HCT116 (cell line): Measurements from ENCODE around the gene PSMD10.

ENCODE experiments used
- EZH2phosphoT487 ChIP-seq: fragments of 200-600 bp; IDR thresholded peaks from 2 replicates; pipeline ENCODE4 v1.6.1; 2018; ENCODE audit warnings: antibody characterized with exemption, borderline replicate concordance
- JUND ChIP-seq: IDR thresholded peaks from 2 replicates; pipeline ENCODE4 v1.6.1; 2012
- POLR2A ChIP-seq: IDR thresholded peaks from 2 replicates; pipeline ENCODE4 v1.7.0; 2011; ENCODE audit warnings: borderline replicate concordance; ENCODE audit not compliant: insufficient read depth, insufficient read length; ENCODE audit errors: extremely low read depth
- POLR2AphosphoS5 ChIP-seq: IDR thresholded peaks from 2 replicates; pipeline ENCODE4 v1.6.1; 2011; ENCODE audit warnings: mild to moderate bottlenecking, low read depth, low read length, moderate library complexity
- SP1 ChIP-seq: IDR thresholded peaks from 2 replicates; pipeline ENCODE4 v1.6.1; 2012; ENCODE audit warnings: low read depth
- TF ChIP-seq, protein P1 (sequence below), 3 experiments: fragments of 200-600 bp in 1 of 3; sonication (generic) in 1 of 3; IDR thresholded peaks in 2 of 3; conservative IDR thresholded peaks in 1 of 3; 2 replicates each; pipeline ENCODE4 v1.5.1; 2012 to 2017; ENCODE audit warnings: low read depth in 2 of 3, low read length in 2 of 3, antibody characterized with exemption in 1 of 3, borderline replicate concordance in 1 of 3, control low read depth in 1 of 3, mild to moderate bottlenecking in 1 of 3, mixed read lengths in 1 of 3, mixed run types in 1 of 3, moderate library complexity in 1 of 3; ENCODE audit not compliant: insufficient read depth in 1 of 3
- TF ChIP-seq, protein P2 (sequence below): IDR thresholded peaks from 2 replicates; pipeline ENCODE4 v1.6.1; 2012; ENCODE audit warnings: low read depth
- TF ChIP-seq, protein P3 (sequence below): IDR thresholded peaks from 2 replicates; pipeline ENCODE4 v1.6.1; 2012

DNA sequence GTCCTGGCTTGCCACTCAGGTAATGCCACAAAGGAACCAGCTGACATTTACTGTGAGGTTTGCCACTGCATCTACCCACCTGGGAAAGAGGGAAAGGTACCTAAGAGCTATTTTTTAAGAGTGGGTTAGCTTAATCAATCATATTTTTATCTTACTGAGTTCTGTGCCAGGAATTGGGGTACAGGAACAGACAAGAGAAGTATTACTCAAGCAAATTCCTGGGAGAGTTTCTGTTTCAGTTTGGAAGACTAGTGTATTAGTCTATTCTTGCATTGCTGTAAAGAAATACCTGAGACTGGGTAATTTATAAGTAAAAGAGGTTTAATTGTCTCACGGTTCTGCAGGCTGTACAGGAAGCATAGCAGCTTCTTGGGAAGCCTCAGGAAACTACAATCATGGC is 23.2 kb downstream of the PSMD10 start:
- TF ChIP-seq SP1, result no peak
- TF ChIP-seq, protein P1, sequence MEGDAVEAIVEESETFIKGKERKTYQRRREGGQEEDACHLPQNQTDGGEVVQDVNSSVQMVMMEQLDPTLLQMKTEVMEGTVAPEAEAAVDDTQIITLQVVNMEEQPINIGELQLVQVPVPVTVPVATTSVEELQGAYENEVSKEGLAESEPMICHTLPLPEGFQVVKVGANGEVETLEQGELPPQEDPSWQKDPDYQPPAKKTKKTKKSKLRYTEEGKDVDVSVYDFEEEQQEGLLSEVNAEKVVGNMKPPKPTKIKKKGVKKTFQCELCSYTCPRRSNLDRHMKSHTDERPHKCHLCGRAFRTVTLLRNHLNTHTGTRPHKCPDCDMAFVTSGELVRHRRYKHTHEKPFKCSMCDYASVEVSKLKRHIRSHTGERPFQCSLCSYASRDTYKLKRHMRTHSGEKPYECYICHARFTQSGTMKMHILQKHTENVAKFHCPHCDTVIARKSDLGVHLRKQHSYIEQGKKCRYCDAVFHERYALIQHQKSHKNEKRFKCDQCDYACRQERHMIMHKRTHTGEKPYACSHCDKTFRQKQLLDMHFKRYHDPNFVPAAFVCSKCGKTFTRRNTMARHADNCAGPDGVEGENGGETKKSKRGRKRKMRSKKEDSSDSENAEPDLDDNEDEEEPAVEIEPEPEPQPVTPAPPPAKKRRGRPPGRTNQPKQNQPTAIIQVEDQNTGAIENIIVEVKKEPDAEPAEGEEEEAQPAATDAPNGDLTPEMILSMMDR (IDR thresholded peaks at IDR 0.05 in 2 of 3, conservative IDR thresholded peaks at IDR 0.05 in 1 of 3; ENCODE audit: borderline replicate concordance in 1 of 3, insufficient read depth in 1 of 3, low read depth in 2 of 3, low read length in 2 of 3), result no peak
- TF ChIP-seq EZH2phosphoT487, result no peak
- TF ChIP-seq POLR2A, result no peak
- TF ChIP-seq POLR2AphosphoS5, result no peak
- TF ChIP-seq JUND, result no peak
- TF ChIP-seq, protein P2, sequence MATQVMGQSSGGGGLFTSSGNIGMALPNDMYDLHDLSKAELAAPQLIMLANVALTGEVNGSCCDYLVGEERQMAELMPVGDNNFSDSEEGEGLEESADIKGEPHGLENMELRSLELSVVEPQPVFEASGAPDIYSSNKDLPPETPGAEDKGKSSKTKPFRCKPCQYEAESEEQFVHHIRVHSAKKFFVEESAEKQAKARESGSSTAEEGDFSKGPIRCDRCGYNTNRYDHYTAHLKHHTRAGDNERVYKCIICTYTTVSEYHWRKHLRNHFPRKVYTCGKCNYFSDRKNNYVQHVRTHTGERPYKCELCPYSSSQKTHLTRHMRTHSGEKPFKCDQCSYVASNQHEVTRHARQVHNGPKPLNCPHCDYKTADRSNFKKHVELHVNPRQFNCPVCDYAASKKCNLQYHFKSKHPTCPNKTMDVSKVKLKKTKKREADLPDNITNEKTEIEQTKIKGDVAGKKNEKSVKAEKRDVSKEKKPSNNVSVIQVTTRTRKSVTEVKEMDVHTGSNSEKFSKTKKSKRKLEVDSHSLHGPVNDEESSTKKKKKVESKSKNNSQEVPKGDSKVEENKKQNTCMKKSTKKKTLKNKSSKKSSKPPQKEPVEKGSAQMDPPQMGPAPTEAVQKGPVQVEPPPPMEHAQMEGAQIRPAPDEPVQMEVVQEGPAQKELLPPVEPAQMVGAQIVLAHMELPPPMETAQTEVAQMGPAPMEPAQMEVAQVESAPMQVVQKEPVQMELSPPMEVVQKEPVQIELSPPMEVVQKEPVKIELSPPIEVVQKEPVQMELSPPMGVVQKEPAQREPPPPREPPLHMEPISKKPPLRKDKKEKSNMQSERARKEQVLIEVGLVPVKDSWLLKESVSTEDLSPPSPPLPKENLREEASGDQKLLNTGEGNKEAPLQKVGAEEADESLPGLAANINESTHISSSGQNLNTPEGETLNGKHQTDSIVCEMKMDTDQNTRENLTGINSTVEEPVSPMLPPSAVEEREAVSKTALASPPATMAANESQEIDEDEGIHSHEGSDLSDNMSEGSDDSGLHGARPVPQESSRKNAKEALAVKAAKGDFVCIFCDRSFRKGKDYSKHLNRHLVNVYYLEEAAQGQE, result no peak
- TF ChIP-seq, protein P3, sequence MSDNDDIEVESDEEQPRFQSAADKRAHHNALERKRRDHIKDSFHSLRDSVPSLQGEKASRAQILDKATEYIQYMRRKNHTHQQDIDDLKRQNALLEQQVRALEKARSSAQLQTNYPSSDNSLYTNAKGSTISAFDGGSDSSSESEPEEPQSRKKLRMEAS, result no peak
